SK-N-SH (cell line): ENCODE data around the gene ACCS.

Experiments used
- EP300 ChIP-seq, 2 experiments: IDR thresholded peaks; 2 replicates each; pipeline versions ENCODE4 v1.4.0 to v1.6.1; 2012; ENCODE audit warnings: borderline replicate concordance in 1 of 2, low read depth in 1 of 2, low read length in 1 of 2
- EZH2phosphoT487 ChIP-seq: fragments of 200-600 bp; sonication (generic); IDR thresholded peaks from 2 replicates; pipeline ENCODE4 v1.6.1; 2017; ENCODE audit warnings: low read depth, mixed run types, mild to moderate bottlenecking, antibody characterized with exemption, moderate library complexity, borderline replicate concordance
- FOXM1 ChIP-seq: IDR thresholded peaks from 2 replicates; pipeline ENCODE4 v1.4.0; 2012; ENCODE audit warnings: low read depth, mild to moderate bottlenecking
- GATA2 ChIP-seq: sonication (generic); formaldehyde crosslinking; IDR thresholded peaks from 2 replicates; pipeline ENCODE4 v1.5.0; 2020; ENCODE audit warnings: mild to moderate bottlenecking, missing genetic modification reagents
- NRF1 ChIP-seq: IDR thresholded peaks from 2 replicates; pipeline ENCODE4 v1.6.1; 2012; ENCODE audit warnings: low read depth, mild to moderate bottlenecking, low read length
- RAD21 ChIP-seq: IDR thresholded peaks from 2 replicates; pipeline ENCODE4 v1.6.1; 2012; ENCODE audit warnings: mild to moderate bottlenecking, low read length
- SMC3 ChIP-seq: IDR thresholded peaks from 2 replicates; pipeline ENCODE4 v1.6.1; 2012; ENCODE audit warnings: low read depth, low read length, improper control_type of control experiment
- TAF1 ChIP-seq: IDR thresholded peaks from 2 replicates; pipeline ENCODE4 v1.6.1; 2012; ENCODE audit warnings: low read depth, mild to moderate bottlenecking, low read length, moderate library complexity, borderline replicate concordance
- TCF12 ChIP-seq: IDR thresholded peaks from 2 replicates; pipeline ENCODE4 v1.4.0; 2012
- YY1 ChIP-seq: IDR thresholded peaks from 2 replicates; pipeline ENCODE4 v1.4.0; 2012; ENCODE audit warnings: low read depth, mild to moderate bottlenecking
- TF ChIP-seq, protein P1 (sequence below): IDR thresholded peaks from 2 replicates; pipeline ENCODE4; 2012
- TF ChIP-seq, protein P2 (sequence below): fragments of 200-600 bp; sonication (generic); IDR thresholded peaks from 2 replicates; pipeline ENCODE4 v1.6.1; 2017; ENCODE audit warnings: antibody characterized with exemption, mild to moderate bottlenecking, moderate library complexity
- TF ChIP-seq, protein P3 (sequence below): fragments of 150-350 bp; IDR thresholded peaks from 2 replicates; pipeline ENCODE4 v1.6.1; 2017; ENCODE audit warnings: antibody characterized with exemption, low read length, low read depth, borderline replicate concordance

DNA sequence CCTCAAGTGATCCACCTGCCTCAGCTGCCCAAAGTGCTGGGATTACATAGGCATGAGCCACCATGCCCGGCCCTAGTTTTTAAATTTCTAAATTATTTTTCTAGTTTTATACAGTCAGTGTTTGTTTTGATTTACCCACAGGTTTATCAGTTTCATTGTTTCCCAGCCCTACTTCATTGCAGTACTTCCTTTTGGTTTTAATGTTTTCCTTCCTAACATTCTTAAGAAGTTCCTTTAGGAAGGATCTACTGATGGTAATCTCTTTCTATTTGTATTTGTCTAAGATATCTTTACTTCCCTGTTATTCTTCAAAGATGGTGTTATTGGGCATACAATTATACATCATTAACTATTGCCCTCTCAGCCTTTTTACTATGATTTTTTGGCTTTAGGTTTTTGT is 24.5 kb downstream of the ACCS start:
- TF ChIP-seq, protein P1, sequence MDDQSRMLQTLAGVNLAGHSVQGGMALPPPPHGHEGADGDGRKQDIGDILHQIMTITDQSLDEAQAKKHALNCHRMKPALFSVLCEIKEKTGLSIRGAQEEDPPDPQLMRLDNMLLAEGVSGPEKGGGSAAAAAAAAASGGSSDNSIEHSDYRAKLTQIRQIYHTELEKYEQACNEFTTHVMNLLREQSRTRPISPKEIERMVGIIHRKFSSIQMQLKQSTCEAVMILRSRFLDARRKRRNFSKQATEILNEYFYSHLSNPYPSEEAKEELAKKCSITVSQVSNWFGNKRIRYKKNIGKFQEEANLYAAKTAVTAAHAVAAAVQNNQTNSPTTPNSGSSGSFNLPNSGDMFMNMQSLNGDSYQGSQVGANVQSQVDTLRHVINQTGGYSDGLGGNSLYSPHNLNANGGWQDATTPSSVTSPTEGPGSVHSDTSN, result no peak
- TF ChIP-seq NRF1 (no peak), TAF1 (no peak), FOXM1 (no peak), EP300 (IDR thresholded peaks at IDR 0.05; ENCODE audit: borderline replicate concordance in 1 of 2, low read depth in 1 of 2, low read length in 1 of 2) (no peak), EZH2phosphoT487 (no peak), TCF12 (no peak), YY1 (no peak), SMC3 (no peak), GATA2 (no peak), RAD21 (no peak)
- TF ChIP-seq, protein P2, sequence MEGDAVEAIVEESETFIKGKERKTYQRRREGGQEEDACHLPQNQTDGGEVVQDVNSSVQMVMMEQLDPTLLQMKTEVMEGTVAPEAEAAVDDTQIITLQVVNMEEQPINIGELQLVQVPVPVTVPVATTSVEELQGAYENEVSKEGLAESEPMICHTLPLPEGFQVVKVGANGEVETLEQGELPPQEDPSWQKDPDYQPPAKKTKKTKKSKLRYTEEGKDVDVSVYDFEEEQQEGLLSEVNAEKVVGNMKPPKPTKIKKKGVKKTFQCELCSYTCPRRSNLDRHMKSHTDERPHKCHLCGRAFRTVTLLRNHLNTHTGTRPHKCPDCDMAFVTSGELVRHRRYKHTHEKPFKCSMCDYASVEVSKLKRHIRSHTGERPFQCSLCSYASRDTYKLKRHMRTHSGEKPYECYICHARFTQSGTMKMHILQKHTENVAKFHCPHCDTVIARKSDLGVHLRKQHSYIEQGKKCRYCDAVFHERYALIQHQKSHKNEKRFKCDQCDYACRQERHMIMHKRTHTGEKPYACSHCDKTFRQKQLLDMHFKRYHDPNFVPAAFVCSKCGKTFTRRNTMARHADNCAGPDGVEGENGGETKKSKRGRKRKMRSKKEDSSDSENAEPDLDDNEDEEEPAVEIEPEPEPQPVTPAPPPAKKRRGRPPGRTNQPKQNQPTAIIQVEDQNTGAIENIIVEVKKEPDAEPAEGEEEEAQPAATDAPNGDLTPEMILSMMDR, result no peak
- TF ChIP-seq, protein P3, sequence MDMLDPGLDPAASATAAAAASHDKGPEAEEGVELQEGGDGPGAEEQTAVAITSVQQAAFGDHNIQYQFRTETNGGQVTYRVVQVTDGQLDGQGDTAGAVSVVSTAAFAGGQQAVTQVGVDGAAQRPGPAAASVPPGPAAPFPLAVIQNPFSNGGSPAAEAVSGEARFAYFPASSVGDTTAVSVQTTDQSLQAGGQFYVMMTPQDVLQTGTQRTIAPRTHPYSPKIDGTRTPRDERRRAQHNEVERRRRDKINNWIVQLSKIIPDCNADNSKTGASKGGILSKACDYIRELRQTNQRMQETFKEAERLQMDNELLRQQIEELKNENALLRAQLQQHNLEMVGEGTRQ, result no peak
